Choroid plexus epithelial cell (primary cell): ENCODE results near the gene AMBRA1.

Experiments
- DNase-seq: peaks from one replicate; pipeline ENCODE4 v3.0.0-alpha.2; 2010; ENCODE audit warnings: low read depth
- H3K4me3 ChIP-seq: 2 replicates; pipeline ENCODE4 v1.5.1; 2011; ENCODE audit warnings: low read depth, mild to moderate bottlenecking, control low read depth, low read length, moderate library complexity
- TF ChIP-seq, protein P1 (sequence below): conservative IDR thresholded peaks from 2 replicates; pipeline ENCODE4 v1.5.1; 2011; ENCODE audit warnings: low read depth, mild to moderate bottlenecking, control low read depth, inconsistent platforms, low read length, moderate library complexity

AMBRA1 gene

DNA sequence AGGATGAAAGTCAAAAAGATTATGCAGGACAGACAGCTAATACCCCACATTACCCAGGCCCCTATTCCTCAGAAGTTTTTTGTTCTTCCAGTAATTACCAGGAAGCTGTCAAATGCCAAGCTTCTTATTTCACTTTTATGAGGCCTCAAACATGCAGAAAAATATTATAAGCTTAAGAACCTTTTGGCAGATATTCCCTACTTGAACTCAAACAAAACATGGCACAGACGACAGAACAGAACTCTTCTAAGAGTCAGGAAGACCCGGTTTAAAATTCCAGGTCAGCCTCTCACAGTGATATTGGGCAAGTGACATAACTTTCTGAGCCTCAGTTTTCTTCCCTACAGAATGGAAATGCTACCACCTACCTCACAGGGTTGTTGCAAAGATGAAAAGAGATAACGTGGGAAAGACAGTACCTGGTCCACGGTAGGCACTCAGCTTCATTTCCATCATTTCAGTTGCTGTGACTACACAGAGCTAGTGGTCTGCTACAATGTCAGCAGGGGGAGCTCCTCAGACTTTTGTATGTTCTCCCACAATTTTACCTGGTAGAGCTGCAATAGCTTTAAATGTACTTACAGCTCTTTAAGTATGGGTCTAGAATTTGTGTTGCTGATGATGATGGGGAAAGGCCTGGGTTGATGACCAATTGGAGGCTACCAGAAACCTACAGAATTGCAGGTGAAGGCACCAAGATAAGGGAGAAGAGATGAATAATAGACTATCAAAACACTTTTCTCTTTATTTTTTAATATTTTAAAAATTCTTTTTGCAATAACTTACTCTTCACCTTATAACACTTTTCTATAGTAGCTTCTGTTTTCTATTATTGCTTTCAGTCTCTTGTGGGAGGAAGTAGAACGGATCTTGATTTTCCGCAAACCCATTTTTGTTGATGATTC, 103.9 kb downstream of the AMBRA1 start:
- peak; percentile 83 for DNase-seq
- H3K4me3 ChIP-seq: no peak overlapping the region
- TF ChIP-seq, protein P1, sequence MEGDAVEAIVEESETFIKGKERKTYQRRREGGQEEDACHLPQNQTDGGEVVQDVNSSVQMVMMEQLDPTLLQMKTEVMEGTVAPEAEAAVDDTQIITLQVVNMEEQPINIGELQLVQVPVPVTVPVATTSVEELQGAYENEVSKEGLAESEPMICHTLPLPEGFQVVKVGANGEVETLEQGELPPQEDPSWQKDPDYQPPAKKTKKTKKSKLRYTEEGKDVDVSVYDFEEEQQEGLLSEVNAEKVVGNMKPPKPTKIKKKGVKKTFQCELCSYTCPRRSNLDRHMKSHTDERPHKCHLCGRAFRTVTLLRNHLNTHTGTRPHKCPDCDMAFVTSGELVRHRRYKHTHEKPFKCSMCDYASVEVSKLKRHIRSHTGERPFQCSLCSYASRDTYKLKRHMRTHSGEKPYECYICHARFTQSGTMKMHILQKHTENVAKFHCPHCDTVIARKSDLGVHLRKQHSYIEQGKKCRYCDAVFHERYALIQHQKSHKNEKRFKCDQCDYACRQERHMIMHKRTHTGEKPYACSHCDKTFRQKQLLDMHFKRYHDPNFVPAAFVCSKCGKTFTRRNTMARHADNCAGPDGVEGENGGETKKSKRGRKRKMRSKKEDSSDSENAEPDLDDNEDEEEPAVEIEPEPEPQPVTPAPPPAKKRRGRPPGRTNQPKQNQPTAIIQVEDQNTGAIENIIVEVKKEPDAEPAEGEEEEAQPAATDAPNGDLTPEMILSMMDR: peak; percentile 80

DNA sequence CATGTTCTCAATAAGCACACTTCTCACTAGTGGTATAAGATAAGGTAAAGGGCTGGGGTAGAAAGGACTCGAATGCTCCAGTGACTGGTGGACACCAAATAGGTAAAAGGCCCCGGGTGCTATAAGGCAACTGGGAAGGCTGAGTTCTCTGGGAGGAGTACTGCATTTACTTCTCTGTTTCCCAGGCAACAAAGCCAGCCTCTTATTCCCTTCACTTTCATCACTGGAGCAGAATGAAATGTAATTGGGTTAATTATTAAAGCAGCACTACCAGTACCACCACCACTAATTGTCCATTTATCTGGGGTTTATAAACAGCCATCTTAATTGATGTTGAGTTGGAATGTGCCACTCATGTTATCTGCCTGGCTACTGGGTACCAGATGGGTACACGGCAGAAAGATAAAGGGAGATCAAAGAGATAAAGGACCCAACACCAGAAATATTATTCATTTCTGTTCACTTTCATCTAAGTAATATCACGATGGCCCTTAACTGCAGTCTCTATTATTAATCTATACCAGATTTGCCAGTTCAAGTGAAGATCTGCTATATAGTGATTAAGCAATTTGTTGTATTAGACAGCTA, 107.9 kb downstream of the AMBRA1 start:
- H3K4me3 ChIP-seq: no peak overlapping the region
- DNase-seq: no peak
- TF ChIP-seq, protein P1: no peak

DNA sequence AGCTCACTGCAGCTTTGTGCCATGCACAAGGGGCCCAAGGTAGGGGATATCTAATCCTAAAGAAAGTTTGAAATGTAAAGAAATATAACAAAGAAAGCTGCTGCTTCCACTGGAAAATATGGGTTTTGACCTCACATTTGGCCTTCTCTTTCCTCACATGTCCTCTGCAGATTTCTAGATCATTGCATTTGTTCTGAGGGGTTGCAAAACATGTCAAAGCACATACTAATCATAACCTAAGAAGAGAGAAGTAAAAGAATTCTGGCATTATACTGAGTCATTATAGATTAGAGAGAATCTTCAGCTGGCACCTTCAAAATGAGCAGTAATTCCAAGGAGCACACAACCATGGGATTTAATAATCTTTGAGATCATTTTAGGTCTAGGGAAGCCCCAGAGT, 109.7 kb downstream of the AMBRA1 start:
- TF ChIP-seq, protein P1: no peak
- H3K4me3 ChIP-seq: no peak overlapping the region
- peak; percentile 54 for DNase-seq

DNA sequence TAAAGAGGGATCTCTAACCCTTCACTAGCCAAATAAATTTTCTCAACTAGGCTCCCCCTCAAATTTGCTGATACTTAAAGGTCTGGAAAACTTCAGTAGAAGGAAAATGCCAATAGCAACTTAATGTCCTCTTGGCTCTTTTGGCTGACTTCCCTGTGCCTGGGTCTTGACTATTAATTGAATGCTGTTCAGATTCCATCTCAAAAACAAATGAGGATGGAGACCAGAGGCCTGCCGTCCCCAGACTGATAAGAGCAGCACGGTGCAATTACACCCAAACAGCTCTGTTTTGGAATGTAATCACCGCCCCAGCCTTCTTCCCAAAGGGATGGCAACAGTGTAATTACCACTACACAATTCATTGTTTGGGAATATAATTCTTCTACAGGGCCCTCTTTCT, 112.9 kb downstream of the AMBRA1 start:
- TF ChIP-seq, protein P1: no peak
- no peak overlapping the region for H3K4me3 ChIP-seq
- no peak for DNase-seq

DNA sequence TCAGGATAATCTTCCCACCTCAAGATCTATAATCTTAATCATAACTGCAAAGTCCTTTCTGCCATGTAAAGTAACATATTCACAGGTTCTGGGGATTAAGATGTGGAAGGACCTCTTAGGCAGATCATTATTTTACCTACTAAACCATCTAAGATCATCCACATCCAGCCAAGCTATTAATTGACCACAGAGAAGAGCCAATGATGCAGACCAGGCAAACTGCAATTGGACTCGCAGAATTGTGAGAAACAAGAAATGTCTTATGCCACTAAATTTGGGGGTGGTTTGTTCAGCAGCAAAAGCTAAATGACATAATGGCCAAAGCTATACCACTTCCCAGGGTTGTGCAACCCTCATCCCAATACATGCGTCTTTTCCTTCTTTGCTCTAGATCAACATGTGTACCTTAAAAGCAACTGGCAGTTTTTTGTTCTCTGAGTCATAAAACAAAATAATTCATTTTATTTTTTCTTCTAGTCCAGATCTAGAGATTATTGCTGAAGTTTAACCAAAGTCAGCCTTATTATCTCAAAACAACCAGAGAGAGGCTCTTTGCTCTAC, 113.6 kb downstream of the AMBRA1 start:
- TF ChIP-seq, protein P1: no peak
- no peak for DNase-seq

DNA sequence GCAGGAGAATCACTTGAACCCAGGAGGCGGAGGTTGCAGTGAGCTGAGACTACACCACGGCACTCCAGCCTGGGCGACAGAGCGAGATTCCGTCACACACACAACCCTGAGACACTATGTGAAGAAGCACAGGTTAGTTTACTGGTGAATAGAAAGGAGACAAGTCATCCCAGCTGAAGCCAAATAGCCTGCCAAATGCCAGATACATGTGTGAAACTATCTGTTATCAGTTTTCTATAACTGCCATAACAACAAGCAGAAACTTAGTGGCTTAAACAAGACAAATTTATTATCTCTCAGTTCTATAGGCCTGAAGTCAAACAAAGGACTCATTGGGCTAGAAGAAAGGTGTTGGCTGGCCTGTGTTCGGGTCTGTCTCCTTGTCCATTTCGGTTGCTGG, 114.2 kb downstream of the AMBRA1 start:
- DNase-seq: no peak
- TF ChIP-seq, protein P1: no peak
- H3K4me3 ChIP-seq: no peak overlapping the region

More for the DNA sequence above, 113.6 kb downstream of the AMBRA1 start:
- H3K4me3 ChIP-seq: no peak overlapping the region
